D721Med (cell line): Measurements from ENCODE around the gene PPP4R4.
"Not testable (repeated sequence)": the region's sequence is repeated elsewhere in the genome, so short reads cannot be mapped to it uniquely, and the experiment has no call there.

Experiments used
- DNase-seq: peaks from one replicate; pipeline ENCODE4 v3.0.0; 2011; ENCODE audit warnings: low spot score; ENCODE audit not compliant: insufficient read length
- FAIRE-seq: peaks from 2 replicates; lab custom pipeline; 2011; peaks lifted over from hg19 to GRCh38; lab: Jason Lieb, UNC
- CTCF ChIP-seq: IDR thresholded peaks from 2 replicates; pipeline ENCODE4 v1.5.1; 2012; ENCODE audit warnings: mild to moderate bottlenecking, control low read depth; ENCODE audit not compliant: insufficient read depth; ENCODE audit errors: missing control alignments

Gene PPP4R4

GRCh38 chr14:94295360-94296180 is 121.4 kb downstream of the PPP4R4 start:
- DNase-seq (no peak), FAIRE-seq (no peak)
- TF ChIP-seq CTCF: no peak

- FAIRE-seq, DNase-seq: not testable (repeated sequence)
Measured at GRCh38 chr14:94296181-94296545, 122.0 kb downstream of the PPP4R4 start.

GRCh38 chr14:94298130-94298529 is 124.0 kb downstream of the PPP4R4 start:
- no peak for DNase-seq
- no peak for TF ChIP-seq CTCF
- FAIRE-seq: no peak

- FAIRE-seq: no peak
- no peak for DNase-seq
- TF ChIP-seq CTCF: no peak
Measured at GRCh38 chr14:94303111-94303510, 129.0 kb downstream of the PPP4R4 start.

GRCh38 chr14:94304243-94304642 is 130.1 kb downstream of the PPP4R4 start:
- no peak for TF ChIP-seq CTCF
- FAIRE-seq (no peak), DNase-seq (no peak)

- DNase-seq: no peak
- FAIRE-seq: no peak
- no peak for TF ChIP-seq CTCF
Measured at GRCh38 chr14:94305620-94306019, 131.5 kb downstream of the PPP4R4 start.

- TF ChIP-seq CTCF: no peak
- FAIRE-seq (no peak), DNase-seq (no peak)
Measured at GRCh38 chr14:94306047-94306978, 132.2 kb downstream of the PPP4R4 start.
